ENCODE data around the gene CFD.

The CFD gene

DNA sequence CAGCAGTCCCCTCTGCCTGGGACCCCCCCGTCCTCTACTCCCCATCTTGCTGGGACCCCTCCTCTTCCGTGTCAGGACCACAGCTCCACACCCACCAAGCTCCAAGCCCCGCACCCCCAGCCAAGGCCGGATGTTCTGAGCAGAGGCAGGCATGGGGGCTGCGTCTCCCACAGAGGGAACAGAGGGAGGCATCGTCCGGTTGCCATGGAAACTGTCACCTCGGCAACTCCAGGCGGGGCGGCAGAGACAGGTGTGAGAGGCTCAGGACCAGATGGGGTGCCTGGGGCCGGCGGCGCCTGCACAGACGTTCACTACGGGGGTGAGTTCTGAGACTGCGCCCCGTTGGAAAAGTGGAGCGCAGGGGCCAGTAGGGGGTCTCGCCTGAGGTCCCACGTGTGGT lies 39.2 kb downstream of the CFD start:
- TF ChIP-seq, protein P1, sequence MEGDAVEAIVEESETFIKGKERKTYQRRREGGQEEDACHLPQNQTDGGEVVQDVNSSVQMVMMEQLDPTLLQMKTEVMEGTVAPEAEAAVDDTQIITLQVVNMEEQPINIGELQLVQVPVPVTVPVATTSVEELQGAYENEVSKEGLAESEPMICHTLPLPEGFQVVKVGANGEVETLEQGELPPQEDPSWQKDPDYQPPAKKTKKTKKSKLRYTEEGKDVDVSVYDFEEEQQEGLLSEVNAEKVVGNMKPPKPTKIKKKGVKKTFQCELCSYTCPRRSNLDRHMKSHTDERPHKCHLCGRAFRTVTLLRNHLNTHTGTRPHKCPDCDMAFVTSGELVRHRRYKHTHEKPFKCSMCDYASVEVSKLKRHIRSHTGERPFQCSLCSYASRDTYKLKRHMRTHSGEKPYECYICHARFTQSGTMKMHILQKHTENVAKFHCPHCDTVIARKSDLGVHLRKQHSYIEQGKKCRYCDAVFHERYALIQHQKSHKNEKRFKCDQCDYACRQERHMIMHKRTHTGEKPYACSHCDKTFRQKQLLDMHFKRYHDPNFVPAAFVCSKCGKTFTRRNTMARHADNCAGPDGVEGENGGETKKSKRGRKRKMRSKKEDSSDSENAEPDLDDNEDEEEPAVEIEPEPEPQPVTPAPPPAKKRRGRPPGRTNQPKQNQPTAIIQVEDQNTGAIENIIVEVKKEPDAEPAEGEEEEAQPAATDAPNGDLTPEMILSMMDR (IDR thresholded peaks at IDR 0.05; ENCODE audit: low read depth, low read length): no peak
- DNase-seq (ENCODE audit: extremely low read depth, low read depth): no peak

- TF ChIP-seq, protein P1 (IDR thresholded peaks at IDR 0.05; ENCODE audit: low read depth, low read length): no peak
- DNase-seq (ENCODE audit: extremely low read depth, low read depth): no peak
These were observed 40.0 kb downstream of the CFD start for GRCh38 chr19:899336-900042.

GRCh38 chr19:900043-900301 lies 40.5 kb downstream of the CFD start:
- TF ChIP-seq, protein P1 (IDR thresholded peaks at IDR 0.05; ENCODE audit: low read depth, low read length): no peak
- no peak for DNase-seq (ENCODE audit: extremely low read depth, low read depth)

- DNase-seq (ENCODE audit: extremely low read depth, low read depth): no peak
- TF ChIP-seq, protein P1 (IDR thresholded peaks at IDR 0.05; ENCODE audit: low read depth, low read length): no peak
These were observed 41.0 kb downstream of the CFD start for GRCh38 chr19:900302-901111.

DNA sequence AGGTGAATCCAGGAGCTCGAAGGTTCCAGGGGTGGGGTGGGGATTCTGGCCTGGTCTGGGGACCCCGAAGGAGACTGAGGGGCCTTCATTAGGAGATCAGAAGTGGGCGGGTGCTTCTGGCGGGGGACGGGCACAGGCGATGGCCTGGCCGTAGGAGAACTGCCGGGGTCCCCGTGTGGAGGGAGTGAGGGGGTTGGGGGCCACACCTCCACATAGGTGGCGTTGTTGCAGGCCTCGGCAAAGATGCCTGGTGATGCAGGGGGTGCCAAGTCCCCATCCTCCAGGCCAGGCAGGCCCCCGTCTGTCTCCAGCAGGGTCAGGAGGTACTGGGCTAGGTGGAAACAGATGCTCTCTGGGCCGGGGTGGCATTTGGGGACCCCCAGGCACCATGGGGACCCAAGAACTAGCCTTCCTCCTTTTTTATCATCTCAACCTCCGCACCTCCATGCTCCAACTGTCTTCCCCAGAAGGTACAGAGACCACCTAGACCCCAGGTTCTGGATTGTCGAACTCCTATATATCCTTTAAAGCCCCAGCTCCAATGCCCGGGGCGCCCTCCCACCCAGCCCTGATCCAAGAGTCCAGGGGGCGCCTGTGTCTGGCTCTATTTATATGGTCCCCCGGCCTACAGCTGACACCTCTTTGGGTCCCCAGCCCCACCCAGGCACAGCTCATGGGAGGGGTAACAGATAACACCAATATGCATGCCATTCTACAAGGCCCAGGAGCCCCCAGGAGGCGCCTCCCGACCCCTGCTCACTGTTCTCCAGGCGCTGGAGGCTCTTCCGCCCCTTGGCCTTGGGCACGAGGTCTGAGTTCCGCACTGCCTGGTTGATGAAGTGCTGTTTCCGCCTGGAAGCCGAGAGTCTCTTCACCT lies 42.0 kb downstream of the CFD start:
- DNase-seq (ENCODE audit: extremely low read depth, low read depth): no peak
- TF ChIP-seq, protein P1 (IDR thresholded peaks at IDR 0.05; ENCODE audit: low read depth, low read length): no peak

- DNase-seq (ENCODE audit: extremely low read depth, low read depth): no peak
- TF ChIP-seq, protein P1 (IDR thresholded peaks at IDR 0.05; ENCODE audit: low read depth, low read length): no peak
These were observed 42.6 kb downstream of the CFD start for GRCh38 chr19:902093-902370.

Data from AG09319 (cell line).